Left renal pelvis (tissue), 4 donors: ENCODE measurements around the gene ZNF304. TPM values are rescaled to one million over a fixed set of nuclear protein-coding genes. Genes with fewer than 3 reads are reported as not detected.

ENCODE experiments used
- DNase-seq, 4 donors: peaks; one replicate each; pipeline ENCODE4 v3.0.0-alpha.2; 2013; ENCODE audit warnings: low read depth in 4 of 4, low spot score in 3 of 4
- polyA plus RNA-seq, 4 donors: library from polyadenylated mRNA; unstranded; fragments of 120-200 nt; gene quantifications; one replicate each; pipeline ENCODE4 v1.2.1, GENCODE V29; 2013; ENCODE audit not compliant: insufficient read length in 4 of 4

Gene ZNF304
- 10 to 100 TPM; 14.7 to 19.0 (median 17.1) TPM for polyA plus RNA-seq

- DNase-seq = peak; percentile 85 to 91 (median 86)
Measured at GRCh38 chr19:57350877-57351805, at the start of gene ZNF304. TSS of gene ZNF304 (plus strand) at chr19:57351271. CDS start at chr19:57351665, 394 bp downstream.

GRCh38 chr19:57302020-57302465 lies 49.0 kb upstream of the ZNF304 start:
- DNase-seq = no peak

- no peak for DNase-seq
Measured at GRCh38 chr19:57302727-57303401, 48.2 kb upstream of the ZNF304 start.

- no peak for DNase-seq
Measured at GRCh38 chr19:57305056-57305455, 46.0 kb upstream of the ZNF304 start.

- no peak for DNase-seq
Measured at GRCh38 chr19:57308514-57308913, 42.6 kb upstream of the ZNF304 start.

- DNase-seq = no peak
Measured at GRCh38 chr19:57310792-57311191, 40.3 kb upstream of the ZNF304 start.

GRCh38 chr19:57314146-57314545 lies 36.9 kb upstream of the ZNF304 start:
- DNase-seq = no peak

- no peak for DNase-seq
Measured at GRCh38 chr19:57317503-57317902, 33.6 kb upstream of the ZNF304 start.

- no peak for DNase-seq
Measured at GRCh38 chr19:57319869-57320179, 31.2 kb upstream of the ZNF304 start.

- DNase-seq = peak; percentile 89 to 93 (median 92)
Measured at GRCh38 chr19:57320180-57321084, 30.6 kb upstream of the ZNF304 start, which contains the start of gene ZNF543. TSS of gene ZNF543 (plus strand) at chr19:57320472. CDS start at chr19:57320854, 382 bp downstream.

- DNase-seq = no peak
Measured at GRCh38 chr19:57321116-57321515, 30.0 kb upstream of the ZNF304 start.

GRCh38 chr19:57321751-57322150 lies 29.3 kb upstream of the ZNF304 start:
- DNase-seq = no peak

GRCh38 chr19:57324992-57325391 lies 26.1 kb upstream of the ZNF304 start:
- DNase-seq = no peak

- no peak for DNase-seq
Measured at GRCh38 chr19:57327993-57328392, 23.1 kb upstream of the ZNF304 start.

GRCh38 chr19:57334191-57334590 lies 16.9 kb upstream of the ZNF304 start:
- no peak for DNase-seq

GRCh38 chr19:57338877-57339276 lies 12.2 kb upstream of the ZNF304 start:
- DNase-seq = no peak

- no peak for DNase-seq
Measured at GRCh38 chr19:57342582-57342981, 8.5 kb upstream of the ZNF304 start.

GRCh38 chr19:57348136-57348535 lies 2.9 kb upstream of the ZNF304 start:
- DNase-seq = no peak

GRCh38 chr19:57351867-57352266 lies 796 bp downstream of the ZNF304 start:
- no peak for DNase-seq

GRCh38 chr19:57355916-57356315 lies 4.8 kb downstream of the ZNF304 start:
- DNase-seq = no peak

GRCh38 chr19:57357406-57357805 lies 6.3 kb downstream of the ZNF304 start:
- no peak for DNase-seq
